Upper lobe of right lung (tissue), 1 donor: ENCODE data around the gene ATXN2L. TPM values are rescaled to one million over a fixed set of nuclear protein-coding genes. Genes with fewer than 3 reads are reported as not detected.
"Not testable (repeated sequence)": the region's sequence is repeated elsewhere in the genome, so short reads cannot be mapped to it uniquely, and the experiment has no call there.

ENCODE experiments used
- ATAC-seq: fragments of 200-7000 bp; cut with Tn5 transposase; one replicate; pipeline ENCODE4 v1.9.1; 2020; ENCODE audit warnings: mild to moderate bottlenecking, moderate library complexity
- DNase-seq: peaks from one replicate; pipeline ENCODE4 v3.0.0-alpha.2; 2020
- H3K27ac ChIP-seq: fragments of 200-600 bp; one replicate; pipeline ENCODE4 v1.8.0; 2022
- H3K27me3 ChIP-seq: fragments of 200-600 bp; one replicate; pipeline ENCODE4 v1.8.0; 2022; ENCODE audit warnings: mild to moderate bottlenecking
- H3K36me3 ChIP-seq: fragments of 200-600 bp; one replicate; pipeline ENCODE4 v1.8.0; 2022
- H3K4me1 ChIP-seq: fragments of 200-600 bp; one replicate; pipeline ENCODE4 v1.8.0; 2022
- H3K4me3 ChIP-seq: fragments of 200-600 bp; one replicate; pipeline ENCODE4 v1.8.0; 2022; ENCODE audit warnings: mild to moderate bottlenecking
- H3K9me3 ChIP-seq: fragments of 200-600 bp; one replicate; pipeline ENCODE4 v1.8.0; 2022
- intact Hi-C: fragments of 100-400 bp; cut with DNase I; formaldehyde crosslinking; loops from one replicate; pipeline ENCODE4 v1.11.0; 2022
- total RNA-seq: library from RNA; stranded (reverse); fragmentation: NEBNext Ultra II Directional; extraction: Animal tissue kit (Norgen Biotek cat#: 25700); gene quantifications from one replicate; pipeline ENCODE4 v1.2.1, GENCODE V29; 2021
- TF ChIP-seq, protein P1 (sequence below): fragments of 200-600 bp; IDR thresholded peaks from one replicate; pipeline ENCODE4 v1.8.0; 2022; ENCODE audit warnings: antibody characterized with exemption
- donor health status: DM: no; HTN: yes; CAD: no; lungs with severe emphysema.

ATXN2L gene
- total RNA-seq, 1 donor from 2014 or later: 118 TPM

DNA sequence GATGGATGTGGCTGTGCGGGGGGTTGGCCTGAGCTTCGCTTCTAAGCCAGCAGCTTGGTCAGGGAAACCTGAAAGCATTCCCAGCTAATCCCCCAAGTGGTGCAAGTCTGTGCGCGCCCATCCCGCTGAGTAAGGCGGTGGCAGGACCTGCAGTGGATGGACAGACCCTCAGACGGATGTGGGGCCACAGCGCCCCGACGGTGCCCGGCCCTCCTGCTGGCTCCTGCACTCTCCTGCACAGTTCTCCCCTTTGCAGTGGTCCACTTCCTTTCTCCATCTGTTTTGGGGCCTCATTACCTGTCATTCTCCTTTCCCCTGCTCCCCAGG, 57.8 kb downstream of the ATXN2L start:
- H3K4me3 ChIP-seq: no peak overlapping the region
- DNase-seq (no peak), ATAC-seq (no peak)
- intact Hi-C loops: no loop called here
- no peaks in the 10 kb centered on the region for H3K9me3 ChIP-seq
- H3K27me3 ChIP-seq: peaks cover 19% of the 10 kb centered on the region
- no peak overlapping the region for H3K27ac ChIP-seq
- no peaks in the 10 kb centered on the region for H3K36me3 ChIP-seq
- TF ChIP-seq, protein P1, sequence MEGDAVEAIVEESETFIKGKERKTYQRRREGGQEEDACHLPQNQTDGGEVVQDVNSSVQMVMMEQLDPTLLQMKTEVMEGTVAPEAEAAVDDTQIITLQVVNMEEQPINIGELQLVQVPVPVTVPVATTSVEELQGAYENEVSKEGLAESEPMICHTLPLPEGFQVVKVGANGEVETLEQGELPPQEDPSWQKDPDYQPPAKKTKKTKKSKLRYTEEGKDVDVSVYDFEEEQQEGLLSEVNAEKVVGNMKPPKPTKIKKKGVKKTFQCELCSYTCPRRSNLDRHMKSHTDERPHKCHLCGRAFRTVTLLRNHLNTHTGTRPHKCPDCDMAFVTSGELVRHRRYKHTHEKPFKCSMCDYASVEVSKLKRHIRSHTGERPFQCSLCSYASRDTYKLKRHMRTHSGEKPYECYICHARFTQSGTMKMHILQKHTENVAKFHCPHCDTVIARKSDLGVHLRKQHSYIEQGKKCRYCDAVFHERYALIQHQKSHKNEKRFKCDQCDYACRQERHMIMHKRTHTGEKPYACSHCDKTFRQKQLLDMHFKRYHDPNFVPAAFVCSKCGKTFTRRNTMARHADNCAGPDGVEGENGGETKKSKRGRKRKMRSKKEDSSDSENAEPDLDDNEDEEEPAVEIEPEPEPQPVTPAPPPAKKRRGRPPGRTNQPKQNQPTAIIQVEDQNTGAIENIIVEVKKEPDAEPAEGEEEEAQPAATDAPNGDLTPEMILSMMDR: no peak
- H3K4me1 ChIP-seq: peaks cover 11% of the 10 kb centered on the region

DNA sequence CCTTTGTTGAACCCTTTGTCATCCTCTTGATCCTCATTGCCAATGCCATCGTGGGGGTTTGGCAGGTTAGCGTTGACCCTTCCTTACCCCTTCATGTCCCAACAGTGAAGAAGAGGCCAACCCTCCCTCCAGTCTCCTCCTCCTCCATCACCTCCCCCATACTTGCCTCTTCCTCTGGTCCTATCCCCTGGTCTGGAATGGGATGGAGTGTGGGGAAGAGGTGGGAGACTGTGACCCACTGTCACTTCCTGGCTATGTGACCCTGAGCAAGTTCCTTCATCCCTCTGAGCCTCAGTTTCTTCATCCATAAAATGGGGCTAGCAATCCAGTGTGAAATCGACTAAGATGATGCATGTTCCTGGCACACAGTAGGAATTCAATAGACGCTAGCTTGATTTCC, 58.2 kb downstream of the ATXN2L start:
- no peak for DNase-seq
- intact Hi-C loops: no loop called here
- Histone ChIP-seq H3K27ac (no peak overlapping the region), H3K9me3 (no peaks in the 10 kb centered on the region), H3K36me3 (no peaks in the 10 kb centered on the region), H3K4me3 (no peak overlapping the region), H3K4me1 (peaks cover 11% of the 10 kb centered on the region), H3K27me3 (peaks cover 19% of the 10 kb centered on the region)
- no peak for ATAC-seq
- TF ChIP-seq, protein P1: no peak

DNA sequence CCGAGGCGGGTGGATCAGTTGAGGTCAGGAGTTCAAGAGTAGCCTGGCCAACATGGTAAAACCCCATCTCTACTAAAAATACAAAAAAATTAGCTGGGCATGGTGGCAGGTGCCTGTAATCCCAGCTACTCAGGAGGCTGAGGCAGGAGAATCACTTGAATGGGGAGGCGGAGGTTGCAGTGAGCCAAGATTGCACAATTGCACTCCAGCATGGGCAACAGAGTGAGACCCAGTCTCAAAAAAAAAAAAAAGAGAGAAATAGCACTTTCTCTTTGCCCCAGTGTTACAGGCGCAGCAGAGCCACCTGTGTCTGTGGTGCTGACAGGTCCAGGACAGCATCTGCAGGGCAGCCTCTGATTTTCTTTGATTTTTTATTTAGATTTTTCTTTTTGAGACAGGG, 58.8 kb downstream of the ATXN2L start:
- peaks cover 11% of the 10 kb centered on the region for H3K4me1 ChIP-seq
- H3K4me3 ChIP-seq, intact Hi-C loops, H3K27ac ChIP-seq, H3K36me3 ChIP-seq, H3K9me3 ChIP-seq, ATAC-seq, DNase-seq: not testable (repeated sequence)
- H3K27me3 ChIP-seq: peaks cover 19% of the 10 kb centered on the region

GRCh38 chr16:28882551-28883160, 59.9 kb downstream of the ATXN2L start:
- no peak for ATAC-seq
- H3K27ac ChIP-seq: no peak overlapping the region
- H3K9me3 ChIP-seq: no peaks in the 10 kb centered on the region
- TF ChIP-seq, protein P1: no peak
- H3K36me3 ChIP-seq: no peaks in the 10 kb centered on the region
- peaks cover 19% of the 10 kb centered on the region for H3K27me3 ChIP-seq
- peaks cover 11% of the 10 kb centered on the region for H3K4me1 ChIP-seq
- no peak for DNase-seq
- intact Hi-C loops: no loop called here
- no peak overlapping the region for H3K4me3 ChIP-seq

GRCh38 chr16:28883221-28883996, 60.6 kb downstream of the ATXN2L start:
- Histone ChIP-seq H3K36me3 (no peaks in the 10 kb centered on the region), H3K4me3 (no peak overlapping the region), H3K9me3 (no peaks in the 10 kb centered on the region), H3K27me3 (peaks cover 19% of the 10 kb centered on the region), H3K27ac (no peak overlapping the region), H3K4me1 (peaks cover 11% of the 10 kb centered on the region)
- DNase-seq: no peak
- TF ChIP-seq, protein P1: no peak
- intact Hi-C loops: no loop called here
- no peak for ATAC-seq

DNA sequence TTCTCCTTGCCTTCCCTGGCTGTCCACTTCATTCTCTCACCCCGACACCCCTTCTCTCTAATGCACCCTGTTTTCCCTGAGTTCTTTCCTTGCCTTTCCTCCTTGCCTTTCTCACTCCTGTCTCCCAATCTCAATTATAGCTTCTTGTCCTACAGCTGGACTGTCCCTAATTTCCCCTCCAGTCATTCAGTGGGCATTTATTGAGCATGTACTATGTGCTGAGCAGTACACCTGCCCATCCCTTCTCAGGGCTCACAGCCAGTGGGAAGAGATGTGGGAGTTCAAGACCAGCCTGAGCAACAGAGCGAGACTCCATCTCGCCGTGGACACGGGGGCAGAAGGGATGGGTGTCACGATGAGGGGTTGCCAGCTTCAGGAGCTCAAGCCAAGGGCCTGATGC, 61.2 kb downstream of the ATXN2L start:
- DNase-seq: no peak
- no peak overlapping the region for H3K27ac ChIP-seq
- no peak overlapping the region for H3K4me3 ChIP-seq
- intact Hi-C loops: no loop called here
- H3K4me1 ChIP-seq: peaks cover 9% of the 10 kb centered on the region
- no peaks in the 10 kb centered on the region for H3K9me3 ChIP-seq
- H3K36me3 ChIP-seq: no peaks in the 10 kb centered on the region
- peaks cover 19% of the 10 kb centered on the region for H3K27me3 ChIP-seq
- ATAC-seq: no peak
- TF ChIP-seq, protein P1: no peak
